ENCODE results near the gene CD5L. TPM values are rescaled to one million over a fixed set of nuclear protein-coding genes. Genes with fewer than 3 reads are reported as not detected.

CD5L gene
- total and polyA plus RNA-seq, 2 of the 8 experiments (the other 6 are each of a cell fraction or from before 2014, with no cell fraction given): not detected

GRCh38 chr1:157831968-157832626 lies 9.5 kb downstream of the CD5L start:
- H3K27ac ChIP-seq (ENCODE audit: low read depth, low read length): no peak overlapping the region
- H3K4me3 ChIP-seq (ENCODE audit: extremely low read depth in 1 of 4, insufficient read depth in 2 of 4, low read depth in 3 of 4, low read length in 4 of 4): no peak overlapping the region
- no peak overlapping the region for H3K23ac ChIP-seq (ENCODE audit: insufficient read length)
- no peaks in the 10 kb centered on the region for H3K36me3 ChIP-seq (ENCODE audit: control insufficient read depth in 2 of 4, insufficient read depth in 4 of 4, low read length in 3 of 4)
- H3K79me1 ChIP-seq (ENCODE audit: low read depth, low read length): no peaks in the 10 kb centered on the region
- ChIA-PET POLR2A (ENCODE audit: partially characterized antibody) (interaction anchor here (0.6 kb wide), 1 partner anchor 11 kb away, joined by 3 read pairs; no protein-coding TSS in a partner anchor), CTCF (ENCODE audit: partially characterized antibody) (interaction anchor here (0.7 to 1.6 kb wide), 4 partner anchors 20 to 327 kb away, joined by 3 to 4 read pairs (median 3); no protein-coding TSS in a partner anchor)
- no peaks in the 10 kb centered on the region for H3K79me2 ChIP-seq (ENCODE audit: control insufficient read depth in 1 of 2, insufficient read depth in 2 of 2, low read length in 2 of 2)
- TF ChIP-seq ATF3 (IDR thresholded peaks at IDR 0.05; ENCODE audit: insufficient read depth, low read depth, low read length): no peak
- H2AFZ ChIP-seq (ENCODE audit: low read length): 0 out of 2 replicates have a peak overlapping the region, but pooled peaks have one; percentile 38
- H3K56ac ChIP-seq (replicated peaks; ENCODE audit: insufficient read length, low read depth, low read length): no peak overlapping the region
- no peaks in the 10 kb centered on the region for H3K27me3 ChIP-seq (replicated peaks in 1 of 4; ENCODE audit: control insufficient read depth in 3 of 4, extremely low read depth in 1 of 4, insufficient read depth in 3 of 4, low read length in 3 of 4)
- DNase-seq (ENCODE audit: low read depth in 1 of 2, low spot score in 2 of 2): no peak
- no peaks in the 10 kb centered on the region for H3K4me1 ChIP-seq (replicated peaks in 1 of 4; ENCODE audit: control insufficient read depth in 3 of 4, insufficient read depth in 4 of 4, low read length in 3 of 4)
- no peak overlapping the region for H2BK20ac ChIP-seq (ENCODE audit: low read length)
- H2BK5ac ChIP-seq (ENCODE audit: low read depth, low read length): no peak overlapping the region
- H2BK120ac ChIP-seq (replicated peaks; ENCODE audit: low read depth, low read length): no peak overlapping the region
- no peak overlapping the region for H4K5ac ChIP-seq (ENCODE audit: insufficient read length, low read depth, low read length)
- no peak overlapping the region for H4K91ac ChIP-seq (replicated peaks; ENCODE audit: insufficient read length, low read length)
- H3K23me2 ChIP-seq (ENCODE audit: low read depth, low read length): no peaks in the 10 kb centered on the region
- no peak overlapping the region for H3K4me2 ChIP-seq (ENCODE audit: insufficient read depth in 1 of 2, low read depth in 2 of 2, low read length in 2 of 2)
- H4K8ac ChIP-seq (ENCODE audit: extremely low read depth, insufficient read depth, low read length): no peak overlapping the region
- H3K14ac ChIP-seq (ENCODE audit: insufficient read length): no peak overlapping the region
- WGBS, 2 experiments (ENCODE audit: extremely low coverage in 1 of 2, insufficient coverage in 1 of 2, insufficient read length in 1 of 2, insufficient replicate concordance in 2 of 2, low coverage in 1 of 2, low lambda C conversion rate in 2 of 2, missing lambda C conversion rate in 1 of 2): 93% methylated on average over 4 of the region's 4 CpGs; no CpG with 5 or more reads in 1 of the 2 experiments
- no peak overlapping the region for H2BK12ac ChIP-seq (ENCODE audit: low read depth, low read length)
- no peak overlapping the region for H3K18ac ChIP-seq (ENCODE audit: extremely low read depth, low read length)
- no peak overlapping the region for H3K4ac ChIP-seq (replicated peaks; ENCODE audit: insufficient read length, low read depth, low read length)
- no peaks in the 10 kb centered on the region for H3K9me3 ChIP-seq (ENCODE audit: insufficient read depth in 2 of 2, low read depth in 1 of 2, low read length in 1 of 2)
- no peak overlapping the region for H3K9ac ChIP-seq (replicated peaks in 1 of 4; ENCODE audit: extremely low read depth in 1 of 4, low read depth in 3 of 4, low read length in 3 of 4)
- no peak overlapping the region for H2BK15ac ChIP-seq (ENCODE audit: low read length)
- no peak overlapping the region for H2AK5ac ChIP-seq (ENCODE audit: low read depth, low read length)
- no peaks in the 10 kb centered on the region for H4K20me1 ChIP-seq (replicated peaks in 1 of 2; ENCODE audit: control insufficient read depth in 1 of 2, insufficient read depth in 2 of 2, low read length in 2 of 2)
- FAIRE-seq: no peak
